ENCODE measurements around the gene ARHGEF11. TPM values are rescaled to one million over a fixed set of nuclear protein-coding genes. Genes with fewer than 3 reads are reported as not detected.

The ARHGEF11 gene
- total and polyA plus RNA-seq, 10 donors = 3.4 to 65.3 (median 42.7) TPM

DNA sequence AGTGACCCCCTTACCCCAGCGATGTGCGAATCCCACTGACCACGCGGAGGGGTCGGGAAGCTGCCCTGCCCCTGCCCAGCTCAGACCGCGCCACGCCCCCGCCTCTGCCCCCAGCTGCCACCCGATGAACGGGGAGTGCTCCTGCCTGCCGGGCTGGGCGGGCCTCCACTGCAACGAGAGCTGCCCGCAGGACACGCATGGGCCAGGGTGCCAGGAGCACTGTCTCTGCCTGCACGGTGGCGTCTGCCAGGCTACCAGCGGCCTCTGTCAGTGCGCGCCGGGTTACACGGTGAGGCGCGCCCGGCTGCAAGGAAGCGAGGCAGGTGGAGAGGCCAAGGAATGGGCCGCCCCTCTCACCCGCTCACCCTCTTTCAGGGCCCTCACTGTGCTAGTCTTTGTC is 137.0 kb downstream of the ARHGEF11 start:
- Histone ChIP-seq H3K27ac (no peak overlapping the region), H3K9me3 (no peaks in the 10 kb centered on the region), H3K4me3 (no peak overlapping the region), H3K36me3 (peaks cover 0 to 65% (median 1%) of the 10 kb centered on the region in 6 donors), H3K4me1 (peaks cover 0 to 66% (median 11%) of the 10 kb centered on the region in 6 donors), H3K27me3 (replicated peaks in 1 of 7) (peaks cover 0 to 26% (median 0%) of the 10 kb centered on the region in 7 donors)
- TF ChIP-seq POLR2A (IDR thresholded peaks at IDR 0.05) (no peak), POLR2AphosphoS5 (IDR thresholded peaks at IDR 0.05) (no peak)
- TF ChIP-seq, protein P1, sequence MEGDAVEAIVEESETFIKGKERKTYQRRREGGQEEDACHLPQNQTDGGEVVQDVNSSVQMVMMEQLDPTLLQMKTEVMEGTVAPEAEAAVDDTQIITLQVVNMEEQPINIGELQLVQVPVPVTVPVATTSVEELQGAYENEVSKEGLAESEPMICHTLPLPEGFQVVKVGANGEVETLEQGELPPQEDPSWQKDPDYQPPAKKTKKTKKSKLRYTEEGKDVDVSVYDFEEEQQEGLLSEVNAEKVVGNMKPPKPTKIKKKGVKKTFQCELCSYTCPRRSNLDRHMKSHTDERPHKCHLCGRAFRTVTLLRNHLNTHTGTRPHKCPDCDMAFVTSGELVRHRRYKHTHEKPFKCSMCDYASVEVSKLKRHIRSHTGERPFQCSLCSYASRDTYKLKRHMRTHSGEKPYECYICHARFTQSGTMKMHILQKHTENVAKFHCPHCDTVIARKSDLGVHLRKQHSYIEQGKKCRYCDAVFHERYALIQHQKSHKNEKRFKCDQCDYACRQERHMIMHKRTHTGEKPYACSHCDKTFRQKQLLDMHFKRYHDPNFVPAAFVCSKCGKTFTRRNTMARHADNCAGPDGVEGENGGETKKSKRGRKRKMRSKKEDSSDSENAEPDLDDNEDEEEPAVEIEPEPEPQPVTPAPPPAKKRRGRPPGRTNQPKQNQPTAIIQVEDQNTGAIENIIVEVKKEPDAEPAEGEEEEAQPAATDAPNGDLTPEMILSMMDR (IDR thresholded peaks at IDR 0.05 in 8 of 11, conservative IDR thresholded peaks at IDR 0.05 in 3 of 11) = no peak
- WGBS, 5 donors = 86 to 97% (median 90%) methylated on average over 19 to 29 of the region's 29 CpGs
- intact Hi-C loops (cut with DNase I; ENCODE audit: low total_unique reads) = no loop called here
- DNase-seq = no peak

DNA sequence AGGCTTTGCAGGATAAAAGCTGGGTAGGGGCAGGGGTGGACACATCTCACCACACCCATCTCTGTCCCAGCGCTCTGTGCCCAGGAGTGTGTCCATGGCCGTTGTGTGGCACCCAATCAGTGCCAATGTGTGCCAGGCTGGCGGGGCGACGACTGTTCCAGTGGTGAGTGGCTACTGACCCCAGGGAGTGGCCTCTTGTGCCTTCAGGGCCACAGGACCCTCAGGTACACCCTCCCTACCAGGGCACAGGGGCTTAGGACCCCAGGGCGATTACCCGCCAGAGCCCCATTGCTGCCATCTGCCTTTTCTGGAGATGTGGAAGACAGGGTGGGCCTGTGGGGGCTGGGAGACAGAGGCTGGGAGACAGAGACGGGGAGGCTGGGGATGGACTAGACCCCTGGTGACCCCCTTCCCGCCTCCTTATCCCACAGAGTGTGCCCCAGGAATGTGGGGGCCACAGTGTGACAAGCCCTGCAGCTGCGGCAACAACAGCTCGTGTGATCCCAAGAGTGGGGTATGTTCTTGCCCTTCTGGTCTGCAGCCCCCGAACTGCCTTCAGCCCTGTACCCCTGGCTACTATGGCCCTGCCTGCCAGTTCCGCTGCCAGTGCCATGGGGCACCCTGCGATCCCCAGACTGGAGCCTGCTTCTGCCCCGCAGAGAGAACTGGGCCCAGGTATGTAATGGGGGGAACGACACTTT is 139.2 kb downstream of the ARHGEF11 start:
- DNase-seq = no peak
- no peaks in the 10 kb centered on the region for H3K9me3 ChIP-seq
- WGBS, 5 donors = 77 to 94% (median 90%) methylated on average over 8 to 16 of the region's 16 CpGs
- intact Hi-C loops (cut with DNase I; ENCODE audit: low total_unique reads) = no loop called here
- no peak overlapping the region for H3K27ac ChIP-seq
- TF ChIP-seq, protein P1 (IDR thresholded peaks at IDR 0.05 in 8 of 11, conservative IDR thresholded peaks at IDR 0.05 in 3 of 11) = no peak
- TF ChIP-seq POLR2A (IDR thresholded peaks at IDR 0.05) (no peak), POLR2AphosphoS5 (IDR thresholded peaks at IDR 0.05) (no peak)
- H3K4me1 ChIP-seq = peaks cover 0 to 68% (median 21%) of the 10 kb centered on the region in 6 donors
- no peak overlapping the region for H3K4me3 ChIP-seq
- peaks cover 0 to 48% (median 1%) of the 10 kb centered on the region in 6 donors for H3K36me3 ChIP-seq
- H3K27me3 ChIP-seq (replicated peaks in 1 of 7) = peaks cover 0 to 15% (median 0%) of the 10 kb centered on the region in 7 donors

DNA sequence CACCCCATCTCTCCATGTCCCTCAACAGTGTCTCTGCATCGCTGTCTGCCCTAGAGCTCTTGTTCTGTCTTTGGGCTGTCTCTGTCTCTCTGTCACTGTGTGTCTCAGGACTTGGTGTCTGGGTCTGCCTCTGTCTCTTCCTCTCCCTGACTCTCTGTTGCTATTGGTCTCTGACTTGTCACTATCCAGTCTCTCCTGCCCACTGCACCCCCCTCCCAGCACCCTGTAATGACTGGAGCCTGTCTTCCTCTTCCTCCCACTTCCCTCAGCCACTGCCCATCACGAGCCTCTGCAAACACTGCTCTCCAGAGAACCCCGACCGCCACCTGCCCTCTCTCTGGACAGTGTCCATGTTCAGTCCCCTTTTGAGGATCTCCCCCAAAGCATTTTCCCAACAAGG is 139.9 kb downstream of the ARHGEF11 start:
- no peak overlapping the region for H3K4me3 ChIP-seq
- no peaks in the 10 kb centered on the region for H3K9me3 ChIP-seq
- intact Hi-C loops (cut with DNase I; ENCODE audit: low total_unique reads) = no loop called here
- TF ChIP-seq POLR2AphosphoS5 (IDR thresholded peaks at IDR 0.05) = no peak
- TF ChIP-seq, protein P1 (IDR thresholded peaks at IDR 0.05 in 8 of 11, conservative IDR thresholded peaks at IDR 0.05 in 3 of 11) = no peak
- TF ChIP-seq POLR2A (IDR thresholded peaks at IDR 0.05) = no peak
- H3K27ac ChIP-seq = peak overlapping the region in 1 of 8 donors; percentile 17
- DNase-seq = no peak
- 45 to 71% (median 55%) methylated on average over 4 of the region's 4 CpGs for WGBS, 5 donors
- H3K4me1 ChIP-seq = peaks cover 2 to 72% (median 23%) of the 10 kb centered on the region in 6 donors
- H3K36me3 ChIP-seq = peaks cover 0 to 47% (median 1%) of the 10 kb centered on the region in 6 donors
- peaks cover 0 to 19% (median 0%) of the 10 kb centered on the region in 7 donors for H3K27me3 ChIP-seq (replicated peaks in 1 of 7)

DNA sequence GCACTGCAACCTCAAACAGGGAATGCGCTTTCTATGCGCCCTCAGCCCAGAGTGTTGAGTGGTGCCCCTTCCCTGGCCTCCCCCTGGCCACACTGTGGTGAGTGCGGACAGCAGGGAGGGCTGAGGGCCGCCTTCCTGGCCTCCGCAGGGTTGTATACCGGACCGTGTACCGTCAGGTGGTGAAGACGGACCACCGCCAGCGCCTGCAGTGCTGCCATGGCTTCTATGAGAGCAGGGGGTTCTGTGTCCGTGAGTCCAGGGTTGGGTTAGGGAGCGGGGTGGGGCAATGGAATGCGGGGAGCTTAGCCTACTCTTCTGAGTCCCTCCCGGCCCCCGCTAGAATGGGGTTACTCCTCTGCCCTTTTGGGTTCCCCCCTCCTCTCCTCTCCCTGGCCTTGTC is 140.4 kb downstream of the ARHGEF11 start:
- Histone ChIP-seq H3K4me3 (no peak overlapping the region), H3K36me3 (peaks cover 0 to 42% (median 1%) of the 10 kb centered on the region in 6 donors), H3K4me1 (peaks cover 3 to 72% (median 24%) of the 10 kb centered on the region in 6 donors), H3K27me3 (replicated peaks in 1 of 7) (peaks cover 0 to 16% (median 0%) of the 10 kb centered on the region in 7 donors), H3K9me3 (no peaks in the 10 kb centered on the region), H3K27ac (peak overlapping the region in 2 of 8 donors; percentile 17 to 82)
- no peak for DNase-seq
- intact Hi-C loops (cut with DNase I; ENCODE audit: low total_unique reads) = no loop called here
- 69 to 86% (median 85%) methylated on average over 7 to 16 of the region's 16 CpGs for WGBS, 5 donors
- TF ChIP-seq POLR2AphosphoS5 (IDR thresholded peaks at IDR 0.05) = no peak
- no peak for TF ChIP-seq POLR2A (IDR thresholded peaks at IDR 0.05)
- TF ChIP-seq, protein P1 (IDR thresholded peaks at IDR 0.05 in 8 of 11, conservative IDR thresholded peaks at IDR 0.05 in 3 of 11) = no peak

Measured in spleen (tissue), 11 donors.